NCI-H2171 treated with DMSO at 0.1 percent for 48 hours (cell line): ENCODE measurements around the gene FGD2.

Source experiments
- DNase-seq: peaks from one replicate; lab custom pipeline; 2025; lab: John Stamatoyannopoulos, UW

Gene FGD2

DNA sequence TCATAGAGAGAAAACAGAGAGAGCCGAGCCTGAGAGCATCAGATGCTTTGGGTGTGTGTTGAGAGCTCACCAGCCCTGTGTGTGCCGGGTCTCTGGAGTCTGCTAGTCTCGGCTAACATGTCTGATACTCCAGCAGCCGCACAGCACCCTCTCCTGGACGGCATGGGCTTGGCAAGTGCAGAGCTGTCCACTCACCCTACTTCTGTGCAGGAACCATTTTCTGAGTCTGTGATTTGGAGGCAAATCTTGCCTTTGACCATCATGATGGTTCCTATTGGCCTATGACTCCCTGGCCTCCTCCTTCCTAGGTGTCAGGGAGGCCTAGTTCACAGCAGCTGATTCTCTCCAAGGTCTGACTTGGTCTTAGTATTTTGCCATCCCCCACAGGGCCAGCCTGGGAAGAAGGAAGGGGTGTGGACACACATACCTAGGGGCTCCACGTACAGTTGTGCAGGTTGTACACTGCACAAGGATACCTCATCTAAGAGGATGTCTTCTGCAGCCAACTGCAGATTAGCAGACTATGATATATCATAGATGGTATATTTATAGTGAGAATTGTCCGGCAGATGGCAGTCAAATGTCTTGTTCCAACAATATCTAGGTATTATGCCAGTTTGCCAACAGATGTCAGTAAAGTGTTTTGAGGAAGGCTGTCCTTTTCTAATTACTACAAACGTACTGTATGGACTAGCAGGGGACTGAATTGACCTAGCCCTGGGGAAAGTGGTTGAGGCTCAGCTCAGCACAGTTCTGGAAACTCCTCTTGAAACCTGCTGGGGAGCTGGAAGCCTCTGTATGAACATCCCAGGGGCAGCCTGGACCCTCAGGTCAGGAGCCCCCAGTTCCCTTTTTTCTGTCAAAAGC is 13.0 kb downstream of the FGD2 start:
- peak; percentile 94 for DNase-seq

DNA sequence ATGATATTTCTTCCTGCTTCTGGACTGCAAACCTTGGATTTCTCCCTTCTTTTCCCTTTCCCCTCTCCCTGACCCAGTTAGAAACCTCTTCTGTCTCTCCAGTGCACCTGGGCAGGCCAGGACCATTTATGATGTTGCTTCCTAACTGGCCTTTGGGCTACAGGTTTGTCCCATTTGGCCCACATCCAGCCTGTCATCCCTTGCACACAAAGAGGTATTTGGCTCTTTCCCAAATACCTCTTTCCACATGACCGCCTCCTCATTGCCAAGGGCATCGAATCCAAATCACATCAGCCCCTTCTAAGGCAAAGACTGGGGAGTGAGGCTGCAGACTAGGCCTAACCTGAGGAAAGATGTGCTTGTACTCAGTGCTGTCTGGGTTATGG is 13.6 kb downstream of the FGD2 start:
- peak; percentile 75 for DNase-seq

DNA sequence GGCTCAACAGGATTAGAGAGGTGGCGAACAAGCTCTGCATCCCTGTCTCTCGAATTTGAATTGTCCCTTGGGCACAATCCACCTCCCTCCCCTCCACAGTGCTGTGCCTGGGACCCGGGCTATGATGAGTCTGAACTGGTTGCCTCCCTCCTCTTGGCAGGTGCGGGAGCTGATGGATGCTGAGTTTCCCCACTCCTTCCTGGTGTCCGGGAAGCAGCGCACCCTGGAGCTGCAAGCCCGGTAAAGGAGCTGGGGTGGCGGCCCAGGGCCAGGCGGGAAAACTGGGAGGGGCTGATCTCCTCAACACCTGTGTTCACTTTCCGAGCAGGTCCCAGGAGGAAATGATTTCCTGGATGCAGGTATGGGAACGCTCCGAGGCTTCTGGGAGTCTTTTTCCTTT is 14.9 kb downstream of the FGD2 start:
- peak; percentile 91 for DNase-seq

DNA sequence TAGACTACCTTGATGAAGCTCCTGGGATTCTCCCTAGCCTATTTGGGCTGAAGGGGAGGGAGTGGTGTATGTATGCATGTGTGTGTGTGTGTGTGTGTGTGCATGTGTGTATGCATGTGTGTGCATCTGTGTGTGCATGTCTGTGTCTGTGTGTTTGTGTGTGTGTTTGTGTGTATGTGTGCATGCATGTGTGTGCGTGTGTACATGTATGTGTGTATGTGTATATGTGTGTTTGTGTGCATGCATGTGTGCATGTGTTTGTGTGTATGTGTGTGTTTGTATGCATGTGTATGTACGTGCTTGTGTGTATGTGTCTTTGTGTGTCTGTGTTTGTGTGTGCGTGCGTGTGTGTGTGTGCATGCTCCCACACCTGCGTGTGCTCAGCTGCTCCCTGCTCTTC is 15.4 kb downstream of the FGD2 start:
- DNase-seq = no peak

DNA sequence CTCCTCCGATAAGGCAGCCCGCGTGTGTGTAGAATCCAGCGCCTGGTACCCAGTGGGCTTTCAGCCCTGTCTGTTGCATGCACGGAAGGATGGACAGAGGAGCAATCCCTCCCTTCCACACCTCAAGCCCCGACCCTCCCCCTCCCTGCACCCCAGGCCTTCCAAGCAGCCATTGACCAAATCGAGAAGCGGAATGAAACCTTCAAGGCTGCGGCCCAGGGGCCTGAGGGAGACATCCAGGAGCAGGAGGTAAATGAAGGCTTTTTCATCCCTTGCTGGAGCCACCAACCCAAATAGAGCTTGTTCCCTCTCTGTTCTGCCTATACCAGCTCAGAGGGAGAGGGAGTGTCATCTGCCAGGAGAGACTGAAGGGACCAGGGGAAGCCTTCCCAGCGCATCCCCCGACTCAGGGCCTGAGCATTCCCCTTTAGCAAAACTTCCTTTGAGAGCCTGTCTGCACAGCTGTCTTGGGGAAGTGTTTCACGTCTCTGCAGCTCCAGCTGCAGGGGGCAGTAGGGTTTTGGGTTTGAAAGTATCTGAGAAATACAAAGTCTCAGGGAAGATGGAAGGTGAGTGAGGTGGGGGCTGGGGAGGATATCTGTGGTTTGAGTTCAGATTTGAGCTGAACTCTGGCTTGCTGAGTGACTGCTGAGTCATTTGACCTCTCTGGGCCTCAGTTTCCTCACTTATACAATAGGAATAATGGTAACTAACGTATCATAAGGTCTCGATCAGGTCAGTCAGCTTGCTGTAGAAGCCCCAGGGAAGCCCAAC is 16.1 kb downstream of the FGD2 start:
- peak; percentile 44 for DNase-seq

DNA sequence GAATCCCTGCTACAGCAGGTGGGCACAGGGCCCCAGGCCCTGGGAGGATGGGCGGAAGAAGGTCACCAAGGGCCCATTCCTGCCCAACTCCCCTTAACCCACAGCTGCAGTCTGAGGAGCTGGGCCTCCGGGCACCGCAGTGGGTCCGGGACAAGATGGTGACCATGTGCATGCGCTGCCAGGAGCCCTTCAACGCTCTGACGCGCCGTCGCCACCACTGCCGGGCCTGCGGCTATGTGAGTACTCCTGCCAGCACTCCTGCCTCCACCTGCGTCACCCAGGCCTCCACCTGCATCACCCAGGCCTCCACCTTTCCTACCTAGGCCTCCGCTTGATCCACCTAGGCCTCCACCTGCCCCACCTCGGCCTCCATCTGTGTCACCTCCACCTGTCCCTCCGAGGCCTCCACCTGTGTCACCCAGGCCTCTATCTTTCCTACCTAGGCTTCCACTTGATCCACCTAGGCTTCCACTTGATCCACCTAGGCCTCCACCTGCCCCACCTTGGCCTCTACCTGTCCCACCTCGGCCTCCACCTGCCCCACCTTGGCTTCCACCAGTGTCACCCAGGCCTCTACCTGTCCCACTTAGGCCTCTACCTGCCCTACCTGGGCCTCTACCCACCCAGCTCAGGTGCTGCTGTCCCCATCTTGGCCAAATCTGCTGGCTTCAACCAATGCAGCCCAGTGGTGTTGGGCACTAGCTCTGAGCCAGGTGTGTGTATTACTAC is 16.8 kb downstream of the FGD2 start:
- no peak for DNase-seq

DNA sequence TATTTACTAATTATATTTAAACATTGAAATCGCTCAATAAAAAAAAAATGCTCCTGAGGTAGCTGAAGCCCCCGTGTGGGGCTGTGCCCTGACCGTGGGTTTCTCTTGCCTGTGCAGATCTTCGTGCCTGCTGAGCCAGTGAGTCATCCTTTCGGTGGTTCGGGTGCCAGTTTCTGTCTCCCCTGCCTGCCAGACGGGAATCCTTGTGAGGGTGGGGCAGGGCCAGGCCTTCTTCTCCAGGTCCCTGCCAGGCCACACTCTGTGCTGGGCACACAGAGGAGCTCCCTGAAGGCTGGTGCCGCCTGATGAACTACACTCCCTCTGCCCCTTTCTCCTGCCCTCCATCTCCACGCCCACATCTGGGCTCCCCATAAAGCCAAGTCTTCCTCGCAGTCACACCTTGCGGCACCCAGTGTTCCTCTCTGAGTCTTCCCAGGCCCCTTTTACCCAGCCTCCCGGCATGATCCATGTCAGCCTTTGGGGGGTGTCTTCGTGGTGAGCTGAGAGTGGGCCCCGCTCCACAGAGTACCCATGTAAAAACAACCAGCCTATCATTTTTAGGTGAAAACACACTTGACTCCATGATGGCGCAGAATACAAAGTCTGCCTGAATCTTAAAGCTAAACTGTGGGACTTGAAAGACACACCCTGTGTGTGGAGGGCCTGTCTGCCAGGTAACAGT is 19.3 kb downstream of the FGD2 start:
- DNase-seq = no peak

DNA sequence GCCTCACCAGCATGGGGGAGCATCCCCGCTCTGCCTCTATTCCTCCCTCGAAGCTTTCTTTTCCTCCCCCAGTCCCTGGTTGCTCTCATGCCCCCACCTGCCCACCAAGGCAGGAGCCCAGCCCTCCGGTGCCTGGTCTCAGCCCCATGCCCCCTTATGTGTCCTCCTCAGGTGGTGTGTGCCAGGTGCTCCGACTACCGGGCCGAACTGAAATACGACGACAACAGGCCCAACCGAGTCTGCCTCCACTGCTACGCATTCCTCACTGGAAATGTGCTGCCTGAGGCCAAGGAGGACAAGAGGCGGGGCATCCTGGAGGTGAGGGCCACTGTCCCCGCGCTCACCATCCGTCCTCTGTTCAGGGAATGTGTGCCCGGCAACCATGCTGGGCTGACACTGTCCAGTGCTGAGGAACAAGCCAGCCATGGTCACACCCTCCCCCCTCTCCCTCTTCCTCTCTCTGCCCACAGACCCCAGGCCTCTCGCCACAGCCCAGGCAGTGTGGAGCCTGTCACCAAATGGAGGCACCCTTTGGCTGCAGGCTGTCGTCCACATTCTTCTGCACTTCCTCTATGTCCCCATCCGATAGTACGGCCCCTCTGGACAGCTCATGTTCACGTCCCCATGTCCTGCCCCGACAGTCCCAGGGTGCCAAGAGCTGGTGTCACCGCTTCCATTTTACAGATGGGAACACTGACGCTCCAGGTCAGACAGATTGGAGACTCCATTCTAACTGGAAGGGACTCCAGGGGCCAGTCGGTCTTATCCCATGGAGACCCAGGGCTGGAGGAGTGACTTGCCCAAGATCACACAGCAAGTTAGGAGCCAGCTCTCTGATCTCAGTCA is 20.4 kb downstream of the FGD2 start:
- DNase-seq = no peak

DNA sequence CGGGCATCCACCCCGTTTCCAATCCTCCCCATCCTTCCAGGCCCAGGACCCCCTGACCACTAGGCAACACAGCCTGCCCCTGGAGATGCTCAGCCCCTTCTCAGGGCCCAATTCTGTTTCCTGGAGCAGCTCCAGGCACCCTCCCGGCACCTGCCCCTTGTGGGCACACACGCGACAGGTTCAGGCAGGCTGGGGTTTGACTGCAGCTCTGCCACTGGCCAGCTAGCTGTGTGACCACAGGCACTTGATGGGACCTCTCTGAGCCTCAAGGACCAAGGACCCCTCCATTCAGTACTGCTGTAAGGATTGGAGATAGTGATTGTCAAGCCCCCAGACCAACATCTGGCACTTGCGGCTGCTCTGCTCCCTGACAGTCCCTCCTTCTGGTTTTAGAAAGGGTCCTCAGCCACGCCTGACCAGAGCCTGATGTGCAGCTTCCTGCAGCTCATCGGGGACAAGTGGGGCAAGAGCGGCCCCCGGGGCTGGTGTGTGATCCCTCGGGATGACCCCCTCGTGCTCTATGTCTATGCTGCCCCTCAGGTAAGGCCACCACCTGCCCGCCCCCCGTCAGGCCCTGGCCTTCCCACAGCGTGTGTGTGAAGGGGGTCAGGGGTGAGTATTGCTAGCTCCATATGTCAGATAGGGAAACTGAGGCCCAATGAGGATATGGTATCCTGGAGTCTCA is 21.7 kb downstream of the FGD2 start:
- no peak for DNase-seq

DNA sequence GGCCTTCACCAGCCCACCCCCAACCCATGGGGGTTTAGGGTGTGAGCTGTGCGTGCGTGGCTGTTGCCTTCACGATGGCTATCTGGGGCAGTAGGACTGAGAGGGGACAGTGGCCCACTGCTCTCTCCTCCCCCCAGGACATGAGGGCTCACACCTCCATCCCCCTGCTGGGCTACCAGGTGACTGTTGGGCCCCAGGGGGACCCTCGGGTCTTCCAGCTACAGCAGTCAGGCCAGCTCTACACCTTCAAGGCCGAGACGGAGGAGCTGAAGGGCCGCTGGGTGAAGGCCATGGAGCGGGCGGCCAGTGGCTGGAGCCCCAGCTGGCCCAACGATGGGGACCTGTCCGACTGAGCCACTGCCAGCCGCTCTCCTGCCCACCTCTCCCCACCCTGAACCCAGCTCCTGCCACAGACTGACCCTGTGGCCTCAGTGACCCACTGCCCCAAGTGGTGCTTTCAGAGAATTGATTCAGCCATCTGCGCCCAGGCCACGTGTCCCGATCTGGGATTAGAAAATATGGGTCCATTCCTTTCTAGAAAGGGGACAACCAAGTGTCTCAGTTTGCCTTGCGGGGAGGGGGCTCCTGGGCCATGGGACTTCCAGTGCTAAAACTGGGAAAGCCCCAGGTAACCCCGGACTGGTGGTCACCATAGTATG is 22.5 kb downstream of the FGD2 start:
- no peak for DNase-seq

DNA sequence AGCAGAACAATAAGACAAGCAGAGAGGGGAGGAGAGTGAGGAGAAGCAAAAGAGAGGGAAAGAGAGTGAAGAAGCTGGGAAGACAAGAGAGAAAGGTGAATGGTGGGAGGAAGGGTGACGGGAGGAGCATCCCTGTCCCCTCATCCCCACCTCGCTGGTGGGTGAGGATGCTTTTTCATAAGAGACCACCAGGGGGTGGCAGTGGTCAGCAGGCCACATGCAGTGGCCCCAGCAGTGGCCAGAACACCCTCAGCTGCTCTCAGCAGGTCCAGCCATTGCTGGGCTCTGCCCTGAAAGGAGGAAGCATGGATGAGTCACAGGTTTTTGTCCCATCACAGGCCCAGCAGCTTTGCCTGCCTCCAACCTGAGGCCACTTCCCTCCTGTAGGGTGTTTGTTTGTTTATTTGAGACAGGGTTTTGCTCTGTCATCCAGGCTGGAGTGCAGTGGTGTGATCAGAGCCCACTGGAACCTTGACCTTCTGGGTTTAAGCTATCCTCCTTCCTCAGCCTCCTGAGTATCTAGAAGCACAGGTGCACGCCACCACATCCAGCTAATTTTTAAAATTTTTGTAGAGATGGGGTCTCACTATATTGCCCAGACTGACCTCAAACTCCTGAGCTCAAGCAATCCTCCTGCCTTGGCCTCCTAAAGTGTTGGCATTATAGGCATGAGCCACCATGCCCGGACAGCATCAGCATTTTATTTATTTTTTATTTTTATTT is 24.0 kb downstream of the FGD2 start:
- DNase-seq = no peak

DNA sequence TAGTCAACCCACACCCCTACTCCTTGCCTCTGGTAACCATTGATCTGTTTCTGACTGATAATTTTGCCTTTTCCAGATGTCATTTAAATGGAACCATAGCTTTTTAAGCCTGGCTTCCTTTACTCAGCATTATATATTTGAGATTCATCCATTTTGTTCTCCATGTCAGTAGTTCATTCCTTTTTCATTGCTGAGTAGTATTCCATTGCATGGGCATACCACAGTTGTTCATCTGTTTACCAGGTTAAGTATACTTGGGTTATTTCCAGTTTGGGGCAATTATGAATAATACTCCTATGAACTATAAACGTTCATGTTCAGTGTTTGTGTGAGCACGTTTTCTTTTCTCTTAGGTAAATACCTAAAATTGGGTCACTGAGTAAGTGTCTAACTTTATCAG is 25.1 kb downstream of the FGD2 start:
- no peak for DNase-seq

DNA sequence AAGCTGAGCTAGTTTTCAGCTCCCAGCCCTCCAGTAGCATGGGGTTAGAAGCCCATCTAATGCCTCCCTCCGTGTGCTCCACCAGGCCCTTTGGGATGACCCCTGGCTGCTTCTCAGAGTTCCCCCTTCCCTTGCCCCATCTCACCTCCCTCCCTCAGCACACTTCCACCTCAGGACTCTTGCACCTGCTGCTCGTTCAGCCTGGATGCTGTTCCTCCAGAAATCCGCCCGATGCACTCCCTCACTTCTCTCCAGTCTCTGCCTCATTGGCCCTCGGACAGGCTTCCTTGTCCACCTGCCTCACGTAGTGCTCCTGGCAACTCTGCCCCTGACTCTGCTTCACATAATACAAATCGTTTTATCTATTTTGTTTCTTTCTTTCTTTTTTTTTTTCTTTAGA is 26.8 kb downstream of the FGD2 start:
- no peak for DNase-seq

DNA sequence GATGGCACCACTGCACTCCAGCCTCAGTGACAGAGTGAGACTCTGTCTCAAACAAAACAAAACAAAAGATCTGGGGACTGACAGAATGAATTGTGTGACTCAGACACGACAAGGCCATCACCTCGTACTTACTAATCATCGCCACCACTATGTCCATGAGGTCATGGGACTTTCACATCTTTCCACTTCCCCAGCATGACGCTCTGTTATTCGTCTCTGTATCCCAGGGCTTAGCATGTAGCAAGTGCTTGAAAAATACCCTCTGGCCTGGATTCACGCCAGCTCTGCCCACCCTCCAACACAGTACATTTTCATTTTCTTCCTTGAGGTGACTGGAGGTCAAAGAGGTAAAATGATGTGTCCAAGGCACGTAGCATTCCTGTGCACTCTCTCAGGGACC is 27.8 kb downstream of the FGD2 start:
- DNase-seq = no peak

DNA sequence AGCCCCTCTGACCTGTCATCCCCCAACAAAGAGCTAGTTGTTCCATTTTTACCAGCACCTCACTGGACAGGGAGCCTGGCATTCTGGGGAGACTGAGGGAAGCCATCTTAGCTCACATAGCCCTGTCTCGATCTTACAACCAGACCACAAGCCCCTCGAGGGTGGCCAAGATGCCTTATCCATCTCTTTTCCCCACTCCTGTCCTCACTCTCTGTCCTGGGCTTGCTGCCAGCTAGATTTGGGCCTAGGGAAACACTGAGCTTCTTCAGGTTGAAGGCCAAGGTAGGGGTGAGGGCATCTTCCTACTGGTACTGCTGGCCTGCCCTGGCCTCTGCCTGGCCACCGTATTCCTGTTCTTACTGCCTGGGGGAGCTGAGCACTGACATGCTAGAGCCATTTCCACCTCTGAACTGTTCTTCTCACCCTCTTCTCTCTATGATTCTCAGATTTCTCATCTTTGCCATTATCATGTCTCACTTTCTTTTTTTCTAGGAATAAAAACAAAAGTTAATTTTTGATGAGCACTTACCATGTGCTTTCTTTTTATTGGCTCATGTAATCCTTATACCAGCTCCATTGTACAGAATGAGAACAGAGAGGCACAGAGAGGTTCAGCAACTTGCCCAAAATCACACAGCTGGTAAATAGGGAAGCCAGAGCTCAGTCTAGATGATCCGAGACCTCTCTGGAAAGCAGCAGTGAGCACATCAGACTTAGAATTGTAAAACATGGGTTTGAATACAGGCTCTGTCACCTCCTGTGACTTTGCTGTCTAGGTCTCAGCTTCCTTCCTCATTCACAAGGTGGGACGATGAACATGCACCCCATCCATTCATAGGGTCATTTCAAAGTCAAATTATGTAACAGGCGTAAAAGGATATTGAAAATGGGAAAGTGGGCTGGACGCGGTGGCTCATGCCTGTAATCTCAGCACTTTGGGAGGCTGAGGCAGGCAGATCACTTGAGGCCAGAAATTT is 28.7 kb downstream of the FGD2 start:
- no peak for DNase-seq

DNA sequence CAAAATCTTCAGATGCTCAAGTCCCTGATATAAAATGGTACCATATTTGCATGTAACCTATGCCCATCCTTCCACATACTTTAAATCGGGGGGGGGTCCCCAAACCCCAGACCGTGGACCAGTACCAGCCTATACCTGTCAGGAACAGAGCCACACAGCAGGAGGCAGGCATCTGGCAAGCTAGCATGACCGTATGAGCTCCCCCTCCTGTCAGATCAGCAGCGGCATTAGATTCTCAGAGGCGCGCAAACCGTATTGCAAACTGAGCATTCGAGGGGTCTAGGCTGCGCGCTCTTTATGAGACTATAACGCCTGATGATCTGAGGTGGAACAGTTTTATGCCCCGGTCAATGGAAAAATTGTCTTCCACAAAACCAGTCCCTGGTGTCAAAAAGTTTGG is 30.7 kb downstream of the FGD2 start:
- DNase-seq = peak; percentile 73

DNA sequence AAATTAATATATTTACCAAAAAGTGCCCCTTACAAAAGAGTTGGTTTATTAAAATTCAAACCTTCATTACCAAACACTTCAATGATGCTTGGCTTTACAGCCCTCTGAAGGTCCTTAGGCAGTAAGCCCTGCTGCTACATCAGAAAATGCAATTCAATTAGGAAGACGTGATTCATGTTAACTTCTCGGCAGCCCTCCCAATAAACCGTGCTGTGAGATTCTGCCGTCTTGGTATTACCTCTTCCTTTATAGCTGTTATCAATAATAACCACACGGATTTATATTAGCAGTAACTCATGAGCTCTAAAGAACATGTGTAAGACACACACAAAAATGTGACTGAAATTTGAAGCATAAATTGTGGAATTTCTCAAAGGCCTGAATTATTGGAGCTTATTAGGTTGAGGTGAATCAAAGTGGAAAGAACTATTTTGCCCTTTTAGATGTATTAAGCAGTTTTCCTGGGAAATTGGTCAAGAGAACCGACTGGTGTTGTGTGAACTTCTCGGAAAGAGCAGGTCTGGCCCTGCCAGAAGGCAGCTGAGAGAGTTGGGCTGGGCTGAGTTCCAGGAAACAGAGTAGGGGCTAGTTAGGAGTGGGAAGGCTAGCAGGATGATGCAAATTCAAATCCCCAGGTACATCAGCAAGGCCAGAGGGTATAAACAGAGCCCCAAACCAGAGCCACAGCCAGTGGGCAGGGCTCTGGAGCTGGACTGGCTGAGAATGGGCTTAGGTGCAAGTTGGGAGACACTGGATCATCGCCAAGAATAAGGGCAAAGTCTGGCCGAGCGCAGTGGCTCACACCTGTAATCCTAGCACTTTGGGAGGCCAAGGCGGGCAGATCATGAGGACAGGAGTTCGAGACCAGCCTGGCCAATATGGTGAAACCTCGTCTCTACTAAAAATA is 33.1 kb downstream of the FGD2 start:
- DNase-seq = peak; percentile 59
